Measurements from ENCODE around the gene MYO7B.

The MYO7B gene

GRCh38 chr2:127535422-127535901, at the start of gene MYO7B:
Gene MYO7B, plus strand, starts transcription at chr2:127535683. Its CDS starts 24,040 bp downstream, at chr2:127559723.
- no peak for DNase-seq (ENCODE audit: low read depth in 2 of 2)

GRCh38 chr2:127485694-127486071, 49.8 kb upstream of the MYO7B start:
- DNase-seq (ENCODE audit: low read depth in 2 of 2) = no peak

GRCh38 chr2:127486247-127487058, 49.0 kb upstream of the MYO7B start:
- no peak for DNase-seq (ENCODE audit: low read depth in 2 of 2)

GRCh38 chr2:127490283-127490682, 45.2 kb upstream of the MYO7B start:
- DNase-seq (ENCODE audit: low read depth in 2 of 2) = no peak

GRCh38 chr2:127498386-127498785, 37.1 kb upstream of the MYO7B start:
- no peak for DNase-seq (ENCODE audit: low read depth in 2 of 2)

GRCh38 chr2:127503491-127503890, 32.0 kb upstream of the MYO7B start:
- DNase-seq (ENCODE audit: low read depth in 2 of 2) = no peak

- DNase-seq (ENCODE audit: low read depth in 2 of 2) = no peak
Measured at GRCh38 chr2:127504552-127505430, 30.7 kb upstream of the MYO7B start.

- no peak for DNase-seq (ENCODE audit: low read depth in 2 of 2)
Measured at GRCh38 chr2:127506510-127506909, 29.0 kb upstream of the MYO7B start.

GRCh38 chr2:127508023-127508630, 27.4 kb upstream of the MYO7B start:
- no peak for DNase-seq (ENCODE audit: low read depth in 2 of 2)

- DNase-seq (ENCODE audit: low read depth in 2 of 2) = no peak
Measured at GRCh38 chr2:127508631-127509034, 26.9 kb upstream of the MYO7B start.

GRCh38 chr2:127510073-127510472, 25.4 kb upstream of the MYO7B start:
- no peak for DNase-seq (ENCODE audit: low read depth in 2 of 2)

GRCh38 chr2:127511090-127511695, 24.3 kb upstream of the MYO7B start:
- no peak for DNase-seq (ENCODE audit: low read depth in 2 of 2)

- no peak for DNase-seq (ENCODE audit: low read depth in 2 of 2)
Measured at GRCh38 chr2:127511917-127512316, 23.6 kb upstream of the MYO7B start.

GRCh38 chr2:127512362-127512761, 23.1 kb upstream of the MYO7B start:
- no peak for DNase-seq (ENCODE audit: low read depth in 2 of 2)

- no peak for DNase-seq (ENCODE audit: low read depth in 2 of 2)
Measured at GRCh38 chr2:127514076-127514475, 21.4 kb upstream of the MYO7B start.

GRCh38 chr2:127514485-127514884, 21.0 kb upstream of the MYO7B start:
- DNase-seq (ENCODE audit: low read depth in 2 of 2) = no peak

GRCh38 chr2:127515383-127515915, 20.0 kb upstream of the MYO7B start:
- DNase-seq (ENCODE audit: low read depth in 2 of 2) = no peak

- DNase-seq (ENCODE audit: low read depth in 2 of 2) = no peak
Measured at GRCh38 chr2:127516041-127516762, 19.3 kb upstream of the MYO7B start.

- DNase-seq (ENCODE audit: low read depth in 2 of 2) = no peak
Measured at GRCh38 chr2:127517465-127517864, 18.0 kb upstream of the MYO7B start.

- no peak for DNase-seq (ENCODE audit: low read depth in 2 of 2)
Measured at GRCh38 chr2:127520424-127520823, 15.1 kb upstream of the MYO7B start.

All from stimulated activated CD4-positive, alpha-beta T cell treated with anti-CD3 and anti-CD28 coated beads, Interleukin-4, amount 100 ng/mL, for 48 hours (primary cell).